ENCODE results near the gene LCE3C. TPM values are rescaled to one million over a fixed set of nuclear protein-coding genes. Genes with fewer than 3 reads are reported as not detected.

The LCE3C gene
- total RNA-seq, 1 donor from 2014 or later = not detected

Other genes with a start within 250 kb of the LCE3C start
- not detected for gene FLG2, start 240.2 kb upstream of the LCE3C start, total RNA-seq
- 1,110 TPM for gene CRNN, start 186.0 kb upstream of the LCE3C start, total RNA-seq
- not detected for gene LCE5A, start 89.4 kb upstream of the LCE3C start, total RNA-seq
- gene CRCT1, start 85.8 kb upstream of the LCE3C start, total RNA-seq = 248 TPM
- gene LCE3E, start 33.5 kb upstream of the LCE3C start, total RNA-seq = 4.3 TPM
- gene LCE3D, start 19.7 kb upstream of the LCE3C start, total RNA-seq = 7.7 TPM
- not detected for gene LCE3B, start 13.6 kb downstream of the LCE3C start, total RNA-seq
- not detected for gene LCE3A, start 22.9 kb downstream of the LCE3C start, total RNA-seq
- gene LCE2D, start 63.1 kb downstream of the LCE3C start, total RNA-seq = not detected
- gene LCE2C, start 75.0 kb downstream of the LCE3C start, total RNA-seq = not detected
- not detected for gene LCE2B, start 85.9 kb downstream of the LCE3C start, total RNA-seq
- not detected for gene LCE2A, start 98.1 kb downstream of the LCE3C start, total RNA-seq
- gene LCE4A, start 107.9 kb downstream of the LCE3C start, total RNA-seq = not detected
- 3.6 TPM for gene KPRP, start 157.8 kb downstream of the LCE3C start, total RNA-seq
- not detected for gene LCE1F, start 174.9 kb downstream of the LCE3C start, total RNA-seq
- gene LCE1E, start 186.0 kb downstream of the LCE3C start, total RNA-seq = not detected
- not detected for gene LCE1D, start 196.5 kb downstream of the LCE3C start, total RNA-seq
- gene LCE1C, start 206.4 kb downstream of the LCE3C start, total RNA-seq = 1.00 TPM
- gene LCE1B, start 211.7 kb downstream of the LCE3C start, total RNA-seq = not detected
- gene LCE1A, start 227.2 kb downstream of the LCE3C start, total RNA-seq = not detected
- gene LCE6A, start 242.6 kb downstream of the LCE3C start, total RNA-seq = not detected

All from esophagus mucosa (tissue), 1 donor.